ENCODE data around the gene ZBTB34. TPM values are rescaled to one million over a fixed set of nuclear protein-coding genes. Genes with fewer than 3 reads are reported as not detected.

Gene ZBTB34
- total and polyA plus RNA-seq, 8 donors, result 9.9 to 25.3 (median 23.9) TPM

- ATAC-seq (no peak), DNase-seq (no peak)
- Histone ChIP-seq H3K4me3 (no peak overlapping the region), H3K4me1 (no peaks in the 10 kb centered on the region), H3K9me3 (no peaks in the 10 kb centered on the region), H3K36me3 (no peaks in the 10 kb centered on the region), H3K27me3 (peaks cover 0 to 17% of the 10 kb centered on the region in 2 donors), H3K27ac (no peak overlapping the region)
- TF ChIP-seq, protein P1, sequence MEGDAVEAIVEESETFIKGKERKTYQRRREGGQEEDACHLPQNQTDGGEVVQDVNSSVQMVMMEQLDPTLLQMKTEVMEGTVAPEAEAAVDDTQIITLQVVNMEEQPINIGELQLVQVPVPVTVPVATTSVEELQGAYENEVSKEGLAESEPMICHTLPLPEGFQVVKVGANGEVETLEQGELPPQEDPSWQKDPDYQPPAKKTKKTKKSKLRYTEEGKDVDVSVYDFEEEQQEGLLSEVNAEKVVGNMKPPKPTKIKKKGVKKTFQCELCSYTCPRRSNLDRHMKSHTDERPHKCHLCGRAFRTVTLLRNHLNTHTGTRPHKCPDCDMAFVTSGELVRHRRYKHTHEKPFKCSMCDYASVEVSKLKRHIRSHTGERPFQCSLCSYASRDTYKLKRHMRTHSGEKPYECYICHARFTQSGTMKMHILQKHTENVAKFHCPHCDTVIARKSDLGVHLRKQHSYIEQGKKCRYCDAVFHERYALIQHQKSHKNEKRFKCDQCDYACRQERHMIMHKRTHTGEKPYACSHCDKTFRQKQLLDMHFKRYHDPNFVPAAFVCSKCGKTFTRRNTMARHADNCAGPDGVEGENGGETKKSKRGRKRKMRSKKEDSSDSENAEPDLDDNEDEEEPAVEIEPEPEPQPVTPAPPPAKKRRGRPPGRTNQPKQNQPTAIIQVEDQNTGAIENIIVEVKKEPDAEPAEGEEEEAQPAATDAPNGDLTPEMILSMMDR (IDR thresholded peaks at IDR 0.05), result no peak
- intact Hi-C loops (cut with DNase I), result no loop called here
Observed at GRCh38 chr9:126851286-126851880, 9.1 kb upstream of the ZBTB34 start.

DNA sequence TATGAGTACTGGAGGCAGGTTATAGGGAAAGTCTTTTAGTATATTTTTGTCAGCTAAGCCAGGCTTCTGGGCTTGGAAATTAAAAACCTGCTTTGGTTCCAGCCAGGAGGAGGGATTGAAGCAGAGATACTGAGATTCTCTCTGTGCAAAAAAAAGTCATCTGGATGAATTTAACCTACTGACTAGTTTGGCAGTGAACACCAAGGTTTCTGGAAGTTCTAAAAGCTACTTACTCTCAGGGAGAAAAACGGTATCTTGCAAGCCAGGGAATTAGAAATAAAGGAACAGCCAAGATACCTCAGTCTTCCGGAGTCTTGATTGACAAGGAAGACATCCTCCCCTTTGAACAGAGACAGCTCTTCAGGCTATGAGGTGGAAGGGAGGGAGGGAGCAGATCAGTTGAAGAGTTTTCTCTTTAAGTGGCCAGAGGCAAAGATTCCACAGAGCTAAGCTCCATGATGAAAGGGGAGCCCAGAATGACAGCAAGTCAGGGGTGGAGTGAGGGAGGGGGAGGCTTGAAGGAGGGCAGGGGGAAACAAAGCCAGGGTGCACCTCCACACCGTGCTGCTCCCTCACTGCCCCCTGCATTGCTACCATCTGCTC is 8.3 kb upstream of the ZBTB34 start:
- ATAC-seq, result no peak

GRCh38 chr9:126853667-126854066 is 6.8 kb upstream of the ZBTB34 start:
- ATAC-seq, result no peak
- Histone ChIP-seq H3K36me3 (no peaks in the 10 kb centered on the region), H3K27me3 (peaks cover 0 to 17% of the 10 kb centered on the region in 2 donors), H3K9me3 (no peaks in the 10 kb centered on the region), H3K4me3 (no peak overlapping the region), H3K27ac (no peak overlapping the region), H3K4me1 (no peaks in the 10 kb centered on the region)
- intact Hi-C loops (cut with DNase I), result no loop called here
- TF ChIP-seq, protein P1 (IDR thresholded peaks at IDR 0.05), result no peak
- DNase-seq, result no peak

More for the DNA sequence above, 8.3 kb upstream of the ZBTB34 start:
- Histone ChIP-seq H3K9me3 (no peaks in the 10 kb centered on the region), H3K27me3 (peaks cover 0 to 17% of the 10 kb centered on the region in 2 donors), H3K4me1 (no peaks in the 10 kb centered on the region), H3K27ac (no peak overlapping the region), H3K4me3 (no peak overlapping the region), H3K36me3 (no peaks in the 10 kb centered on the region)
- TF ChIP-seq, protein P1 (IDR thresholded peaks at IDR 0.05), result no peak
- no peak for DNase-seq
- intact Hi-C loops (cut with DNase I), result no loop called here

- H3K27me3 ChIP-seq, result peaks cover 0 to 17% of the 10 kb centered on the region in 2 donors
- H3K4me1 ChIP-seq, result peaks cover under 1 to 6% of the 10 kb centered on the region in 2 donors
- H3K27ac ChIP-seq, result no peak overlapping the region
- H3K9me3 ChIP-seq, result no peaks in the 10 kb centered on the region
- DNase-seq, result peak in 1 of 4 donors; percentile 35
- TF ChIP-seq, protein P1 (IDR thresholded peaks at IDR 0.05), result no peak
- H3K4me3 ChIP-seq, result no peak overlapping the region
- no peak for ATAC-seq
- no peaks in the 10 kb centered on the region for H3K36me3 ChIP-seq
- intact Hi-C loops (cut with DNase I), result no loop called here
Observed at GRCh38 chr9:126854734-126855133, 5.7 kb upstream of the ZBTB34 start.

GRCh38 chr9:126856326-126856877 is 4.0 kb upstream of the ZBTB34 start:
- intact Hi-C loops (cut with DNase I), result no loop called here

More at GRCh38 chr9:126856326-126856877, 4.0 kb upstream of the ZBTB34 start:
- Histone ChIP-seq H3K9me3 (no peaks in the 10 kb centered on the region), H3K4me3 (no peak overlapping the region), H3K36me3 (no peaks in the 10 kb centered on the region), H3K27ac (no peak overlapping the region), H3K27me3 (peaks cover 0 to 17% of the 10 kb centered on the region in 2 donors), H3K4me1 (peaks cover 3 to 13% of the 10 kb centered on the region in 2 donors)
- DNase-seq (no peak), ATAC-seq (no peak)
- TF ChIP-seq, protein P1 (IDR thresholded peaks at IDR 0.05), result no peak

Measured in left lung (tissue), 10 donors.